Neural progenitor cell (in vitro differentiated cells): Measurements from ENCODE around the gene CRIM1. TPM values are rescaled to one million over a fixed set of nuclear protein-coding genes. Genes with fewer than 3 reads are reported as not detected.

Experiments
- DNase-seq: peaks from one replicate; pipeline ENCODE4 v3.0.0-alpha.2; 2016; ENCODE audit warnings: low spot score
- H2AFZ ChIP-seq: fragments of 200-600 bp; sonication (generic); replicated peaks from 2 replicates; pipeline ENCODE4 v1.6.1; 2016; ENCODE audit warnings: antibody characterized with exemption
- H3F3A ChIP-seq: fragments of 200-600 bp; sonication (generic); 2 replicates; pipeline ENCODE4 v1.6.1; 2016; ENCODE audit warnings: antibody characterized with exemption, low read depth
- H3K27ac ChIP-seq: fragments of 200-600 bp; sonication (generic); 2 replicates; pipeline ENCODE4 v1.5.1; 2016; ENCODE audit warnings: mild to moderate bottlenecking
- H3K27me3 ChIP-seq: fragments of 200-600 bp; sonication (generic); 2 replicates; pipeline ENCODE4 v1.6.1; 2016; ENCODE audit warnings: mild to moderate bottlenecking, moderate library complexity
- H3K36me3 ChIP-seq: fragments of 200-600 bp; sonication (generic); 2 replicates; pipeline ENCODE4 v1.5.1; 2016
- H3K4me1 ChIP-seq: fragments of 200-600 bp; sonication (generic); 2 replicates; pipeline ENCODE4 v1.6.1; 2016; ENCODE audit warnings: mixed run types
- H3K4me2 ChIP-seq: fragments of 200-600 bp; sonication (generic); 2 replicates; pipeline ENCODE4 v1.6.1; 2016
- H3K4me3 ChIP-seq: fragments of 200-600 bp; sonication (generic); 2 replicates; pipeline ENCODE4 v1.5.1; 2016
- H3K79me2 ChIP-seq: fragments of 200-600 bp; sonication (generic); 2 replicates; pipeline ENCODE4 v1.6.1; 2016; ENCODE audit warnings: low read depth
- H3K9ac ChIP-seq: fragments of 200-600 bp; sonication (generic); 2 replicates; pipeline ENCODE4 v1.6.1; 2016
- H3K9me3 ChIP-seq: fragments of 200-600 bp; sonication (generic); 2 replicates; pipeline ENCODE4 v1.5.1; 2016; ENCODE audit warnings: low read depth
- H4K20me1 ChIP-seq: fragments of 200-600 bp; sonication (generic); 2 replicates; pipeline ENCODE4 v1.6.1; 2016; ENCODE audit warnings: low read depth
- H3K27ac Mint-ChIP-seq: 3 replicates; pipeline ENCODE4 v1.8.0; 2021; ENCODE audit warnings: mixed read lengths
- H3K27me3 Mint-ChIP-seq: 2 replicates; pipeline ENCODE4 v1.8.0; 2022; ENCODE audit warnings: low read depth, mild to moderate bottlenecking, inconsistent platforms, moderate library complexity, mixed read lengths; ENCODE audit not compliant: insufficient read depth
- H3K36me3 Mint-ChIP-seq: 3 replicates; pipeline ENCODE4 v1.8.0; 2021; ENCODE audit warnings: mixed read lengths
- H3K4me1 Mint-ChIP-seq: 3 replicates; pipeline ENCODE4 v1.8.0; 2021; ENCODE audit warnings: mixed read lengths
- H3K4me3 Mint-ChIP-seq: 3 replicates; pipeline ENCODE4 v1.8.0; 2021; ENCODE audit warnings: mild to moderate bottlenecking, moderate library complexity, mixed read lengths
- H3K9me3 Mint-ChIP-seq: 3 replicates; pipeline ENCODE4 v1.8.0; 2020; ENCODE audit warnings: mixed read lengths
- CTCF ChIP-seq: fragments of 200-600 bp; sonication (generic); IDR thresholded peaks from 2 replicates; pipeline ENCODE4 v1.5.1; 2017; ENCODE audit warnings: antibody characterized with exemption, mild to moderate bottlenecking
- EZH2 ChIP-seq: fragments of 200-600 bp; sonication (generic); IDR thresholded peaks from 2 replicates; pipeline ENCODE4 v1.6.1; 2017; ENCODE audit warnings: antibody characterized with exemption, mild to moderate bottlenecking, moderate library complexity
- EZH2phosphoT487 ChIP-seq: fragments of 200-600 bp; sonication (generic); IDR thresholded peaks from 2 replicates; pipeline ENCODE4 v1.6.1; 2017; ENCODE audit warnings: antibody characterized with exemption
- total RNA-seq: library from RNA; depleted of rRNA; stranded (reverse); fragments of >200 nt; gene quantifications from 2 replicates; pipeline ENCODE4 v1.2.3, GENCODE V29; 2015; ENCODE audit warnings: low replicate concordance

CRIM1 gene
- total RNA-seq, 1 donor from 2014 or later: 4.9 TPM

DNA sequence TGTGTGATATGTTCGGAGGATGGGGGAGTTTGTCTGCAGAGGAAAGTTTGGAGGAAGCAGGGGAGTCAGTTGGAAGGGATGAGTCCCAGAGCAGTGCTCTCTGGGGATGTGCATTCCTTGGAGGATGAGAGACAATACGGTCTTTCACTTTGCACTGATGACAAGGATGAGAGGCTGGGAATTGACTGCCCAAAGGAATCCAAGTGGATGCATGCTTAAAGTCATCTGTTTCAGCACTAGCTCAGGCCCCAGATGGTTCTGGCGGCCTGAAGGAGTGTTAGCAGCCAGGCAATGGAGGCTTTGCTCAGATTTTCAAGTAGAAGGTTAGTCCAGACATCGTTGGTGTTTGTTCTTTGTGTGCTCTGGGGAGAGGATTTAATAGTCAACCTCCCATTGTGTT is 100.2 kb downstream of the CRIM1 start:
- H3K4me1 Mint-ChIP-seq: no peaks in the 10 kb centered on the region
- Histone ChIP-seq H3K27me3 (no peaks in the 10 kb centered on the region), H3K4me1 (peaks cover 17% of the 10 kb centered on the region), H3F3A (peaks cover 4% of the 10 kb centered on the region), H3K79me2 (no peaks in the 10 kb centered on the region), H2AFZ (no peak overlapping the region), H3K4me2 (peak overlapping the region; percentile 42), H3K4me3 (no peak overlapping the region), H3K9ac (no peak overlapping the region), H3K36me3 (no peaks in the 10 kb centered on the region), H4K20me1 (no peaks in the 10 kb centered on the region), H3K27ac (no peak overlapping the region), H3K9me3 (no peaks in the 10 kb centered on the region)
- H3K4me3 Mint-ChIP-seq: no peak overlapping the region
- TF ChIP-seq EZH2: no peak
- TF ChIP-seq EZH2phosphoT487: no peak
- TF ChIP-seq CTCF: no peak
- H3K9me3 Mint-ChIP-seq: no peaks in the 10 kb centered on the region
- H3K36me3 Mint-ChIP-seq: peaks cover 14% of the 10 kb centered on the region
- DNase-seq: peak; percentile 58
- H3K27me3 Mint-ChIP-seq: no peaks in the 10 kb centered on the region
- no peak overlapping the region for H3K27ac Mint-ChIP-seq

DNA sequence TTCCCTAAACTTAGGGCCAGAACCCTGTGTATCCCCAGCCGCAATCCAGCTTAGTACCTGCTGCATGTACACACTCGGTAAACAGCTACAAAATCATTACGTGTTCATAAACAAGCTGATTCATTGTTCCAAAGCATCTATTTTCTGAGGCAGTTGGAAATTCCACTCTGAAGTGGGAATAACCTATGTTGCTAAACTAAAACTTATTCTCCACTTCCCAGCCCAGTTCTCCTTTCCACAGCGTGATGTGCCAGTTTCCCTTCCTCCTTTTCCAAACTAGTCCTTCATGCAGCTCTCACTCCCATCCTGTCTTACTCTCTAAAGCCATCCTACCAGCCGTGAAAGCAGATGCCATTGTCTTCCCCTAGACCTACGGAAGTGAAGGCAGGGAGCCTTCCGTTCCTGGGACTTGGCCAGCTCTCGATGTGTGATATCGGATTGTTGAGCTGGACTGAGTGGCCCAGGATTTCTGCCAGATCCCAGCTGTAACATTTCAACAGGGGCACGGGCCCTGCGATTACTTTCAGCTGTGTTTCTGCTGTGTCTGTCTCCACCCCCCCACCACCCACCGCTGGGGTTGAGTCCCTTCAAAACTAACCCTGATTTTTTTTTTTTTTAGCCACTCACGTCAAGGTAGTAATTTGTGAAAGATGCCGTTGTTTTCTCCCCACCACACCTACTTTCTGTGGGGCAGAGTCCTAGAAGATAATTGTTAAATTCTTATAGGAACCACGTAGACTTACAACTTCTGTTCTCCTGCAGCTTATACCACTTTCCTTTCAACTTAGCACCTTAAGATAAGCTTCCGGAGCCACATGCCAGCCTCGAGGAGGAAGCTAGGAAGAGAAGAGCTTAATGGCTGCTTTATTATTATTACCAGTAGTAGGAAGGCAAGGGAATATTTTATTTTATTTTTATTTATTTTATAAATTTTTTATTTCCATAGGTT is 100.9 kb downstream of the CRIM1 start:
- Histone ChIP-seq H3K27ac (no peak overlapping the region), H3F3A (peaks cover 7% of the 10 kb centered on the region), H3K4me3 (no peak overlapping the region), H3K27me3 (no peaks in the 10 kb centered on the region), H3K79me2 (no peaks in the 10 kb centered on the region), H3K36me3 (no peaks in the 10 kb centered on the region), H3K4me1 (peaks cover 25% of the 10 kb centered on the region), H4K20me1 (no peaks in the 10 kb centered on the region), H3K9ac (no peak overlapping the region), H3K4me2 (peak overlapping the region; percentile 42), H2AFZ (no peak overlapping the region), H3K9me3 (no peaks in the 10 kb centered on the region)
- no peak for TF ChIP-seq EZH2
- TF ChIP-seq CTCF: no peak
- TF ChIP-seq EZH2phosphoT487: no peak
- Mint-ChIP-seq H3K9me3 (no peaks in the 10 kb centered on the region), H3K27me3 (no peaks in the 10 kb centered on the region), H3K4me1 (no peaks in the 10 kb centered on the region), H3K36me3 (peaks cover 9% of the 10 kb centered on the region), H3K4me3 (no peak overlapping the region), H3K27ac (peak overlapping the region; percentile 3)
- DNase-seq: peak; percentile 7

- peaks cover 2% of the 10 kb centered on the region for H3K36me3 Mint-ChIP-seq
- H3K4me3 Mint-ChIP-seq: no peak overlapping the region
- peaks cover 3% of the 10 kb centered on the region for H3K27me3 Mint-ChIP-seq
- Histone ChIP-seq H3K27me3 (no peaks in the 10 kb centered on the region), H4K20me1 (no peaks in the 10 kb centered on the region), H3K4me3 (no peak overlapping the region), H3K79me2 (no peaks in the 10 kb centered on the region), H3K4me2 (no peak overlapping the region), H3K27ac (no peak overlapping the region), H2AFZ (no peak overlapping the region), H3K36me3 (no peaks in the 10 kb centered on the region), H3F3A (peaks cover 11% of the 10 kb centered on the region), H3K9me3 (no peaks in the 10 kb centered on the region), H3K9ac (no peak overlapping the region), H3K4me1 (peaks cover 31% of the 10 kb centered on the region)
- no peaks in the 10 kb centered on the region for H3K9me3 Mint-ChIP-seq
- H3K27ac Mint-ChIP-seq: no peak overlapping the region
- TF ChIP-seq CTCF (no peak), EZH2 (no peak), EZH2phosphoT487 (no peak)
- no peaks in the 10 kb centered on the region for H3K4me1 Mint-ChIP-seq
- peak; percentile 6 for DNase-seq
These were observed 102.5 kb downstream of the CRIM1 start for GRCh38 chr2:36458106-36458505.
